Measurements from ENCODE around the gene SLC44A5.

The SLC44A5 gene

DNA sequence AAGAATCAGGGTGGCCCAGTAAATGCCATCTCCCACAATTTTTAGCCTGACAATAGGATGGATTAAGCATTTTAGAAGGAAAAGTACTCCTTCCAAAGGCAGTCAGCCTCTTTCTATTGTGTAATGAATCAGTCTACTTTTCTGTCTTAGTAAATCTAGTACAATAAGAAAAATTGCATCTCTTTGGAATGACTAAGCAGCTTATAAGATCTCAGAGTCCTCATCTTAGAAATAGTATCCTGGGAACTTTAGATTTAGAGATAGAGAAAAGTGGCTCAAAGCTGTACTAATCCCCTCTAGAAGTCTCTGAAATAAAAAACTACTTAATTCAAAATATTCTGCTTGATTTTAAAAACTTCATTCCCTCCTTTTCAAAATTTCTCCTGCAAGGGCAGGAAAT lies 81.4 kb downstream of the SLC44A5 start:
- in situ Hi-C loops (cut with HindIII; ENCODE audit: low sequenced_read_pairs) = no loop called here
- no peak for TF ChIP-seq CTCF (IDR thresholded peaks at IDR 0.05; ENCODE audit: low read depth, low read length)
- no peak for DNase-seq (ENCODE audit: low read depth, low spot score)
- H3K4me3 ChIP-seq (ENCODE audit: low read depth, low read length) = no peak overlapping the region

DNA sequence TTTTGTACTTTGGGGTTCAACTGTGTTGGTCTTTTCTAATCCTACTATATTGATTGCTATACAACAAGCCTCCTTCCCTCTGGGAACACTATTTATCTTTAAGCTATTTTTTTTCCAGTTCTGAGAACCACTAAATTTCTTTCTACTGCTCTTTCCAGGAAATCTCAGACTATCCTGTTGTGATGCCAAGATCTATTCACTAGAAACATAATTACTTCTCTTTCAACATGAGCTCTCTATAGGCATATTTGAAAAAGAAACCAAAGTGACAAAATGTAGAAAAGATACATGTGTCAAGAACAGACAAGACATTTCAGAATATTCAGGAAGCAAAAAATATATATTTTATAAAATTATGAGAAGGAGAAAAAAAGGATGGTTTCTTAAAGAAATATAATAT lies 82.9 kb downstream of the SLC44A5 start:
- no peak overlapping the region for H3K4me3 ChIP-seq (ENCODE audit: low read depth, low read length)
- no peak for TF ChIP-seq CTCF (IDR thresholded peaks at IDR 0.05; ENCODE audit: low read depth, low read length)
- in situ Hi-C loops (cut with HindIII; ENCODE audit: low sequenced_read_pairs) = no loop called here
- DNase-seq (ENCODE audit: low read depth, low spot score) = no peak

DNA sequence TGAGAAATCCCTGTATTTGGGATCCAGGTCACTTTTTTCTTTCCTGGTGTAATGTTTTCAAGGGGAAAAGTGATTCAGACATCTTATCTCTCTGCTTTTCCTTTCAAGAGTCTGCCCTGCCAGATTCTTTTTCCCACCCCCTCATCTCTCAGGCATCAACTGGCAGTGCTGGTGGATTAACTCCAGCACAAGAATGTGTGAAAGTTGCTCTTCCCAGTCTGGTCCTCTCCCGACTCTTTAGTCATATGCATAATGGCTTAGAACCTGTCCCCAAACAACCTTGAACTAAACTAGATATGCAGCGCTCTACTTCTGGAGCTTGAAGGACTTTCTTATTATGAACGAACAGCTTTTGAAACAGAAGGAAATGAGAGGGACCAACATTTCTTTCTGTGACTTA lies 88.5 kb downstream of the SLC44A5 start:
- no peak for TF ChIP-seq CTCF (IDR thresholded peaks at IDR 0.05; ENCODE audit: low read depth, low read length)
- DNase-seq (ENCODE audit: low read depth, low spot score) = peak; percentile 16
- in situ Hi-C loops (cut with HindIII; ENCODE audit: low sequenced_read_pairs) = no loop called here
- H3K4me3 ChIP-seq (ENCODE audit: low read depth, low read length) = no peak overlapping the region

DNA sequence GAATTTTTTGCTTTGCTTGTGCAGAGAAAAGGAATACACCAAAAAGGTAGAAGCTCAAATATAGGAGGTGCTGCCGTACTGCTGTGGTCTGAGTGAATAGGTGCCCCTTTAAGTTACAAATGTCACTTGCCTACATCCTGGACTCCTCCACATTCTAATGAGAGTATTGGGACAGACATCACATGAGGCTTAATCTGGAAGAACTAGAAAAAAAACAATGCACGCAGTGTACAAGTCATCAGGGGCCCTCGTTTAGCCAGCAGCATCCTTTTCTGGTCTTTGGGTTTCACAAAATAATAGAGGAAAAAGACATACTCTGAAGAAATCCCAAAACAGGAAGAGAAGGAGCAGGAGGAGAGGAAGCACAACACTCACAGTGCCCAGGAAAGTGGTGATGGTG lies 89.3 kb downstream of the SLC44A5 start:
- in situ Hi-C loops (cut with HindIII; ENCODE audit: low sequenced_read_pairs) = no loop called here
- TF ChIP-seq CTCF (IDR thresholded peaks at IDR 0.05; ENCODE audit: low read depth, low read length) = no peak
- no peak overlapping the region for H3K4me3 ChIP-seq (ENCODE audit: low read depth, low read length)
- no peak for DNase-seq (ENCODE audit: low read depth, low spot score)

- no peak for TF ChIP-seq CTCF (IDR thresholded peaks at IDR 0.05; ENCODE audit: low read depth, low read length)
- H3K4me3 ChIP-seq (ENCODE audit: low read depth, low read length) = no peak overlapping the region
- in situ Hi-C loops (cut with HindIII; ENCODE audit: low sequenced_read_pairs) = no loop called here
- DNase-seq (ENCODE audit: low read depth, low spot score) = no peak
These were observed 89.9 kb downstream of the SLC44A5 start for GRCh38 chr1:75520862-75521475.

DNA sequence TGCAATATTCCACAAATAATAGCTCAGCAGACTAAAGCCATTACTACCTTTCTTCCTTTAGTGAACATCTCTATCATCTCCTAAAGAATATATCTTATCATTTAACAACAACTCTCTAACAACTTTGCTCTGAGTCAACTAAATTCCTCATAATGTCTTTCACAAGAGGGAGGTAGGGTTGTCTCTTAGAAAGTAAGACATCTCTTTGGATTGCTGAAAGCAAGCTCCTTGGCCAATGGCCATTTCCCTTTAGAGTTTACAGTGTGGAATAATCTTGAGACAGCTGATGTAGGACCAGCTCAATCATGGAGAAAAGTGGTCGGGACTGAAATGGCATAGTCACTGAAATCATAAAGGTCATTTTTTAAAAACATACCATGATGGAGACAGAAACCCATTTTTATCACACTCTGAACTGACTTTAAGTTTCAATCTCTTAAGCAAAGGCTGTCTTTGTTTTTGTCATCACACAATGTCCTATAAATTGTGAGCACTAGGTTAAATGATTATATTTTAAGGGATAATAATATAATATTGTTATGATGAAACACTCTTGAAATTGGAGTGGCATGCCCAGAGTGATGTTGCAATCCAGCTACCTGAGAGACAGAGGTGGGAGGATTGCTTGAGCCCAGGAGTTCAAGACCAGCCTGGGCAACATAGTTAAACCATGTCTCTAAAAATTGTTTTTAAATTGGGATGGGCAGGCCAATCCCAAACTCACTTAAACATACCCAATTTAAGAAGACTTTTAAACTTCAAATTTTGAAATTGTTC lies 91.1 kb downstream of the SLC44A5 start:
- DNase-seq (ENCODE audit: low read depth, low spot score) = no peak
- TF ChIP-seq CTCF (IDR thresholded peaks at IDR 0.05; ENCODE audit: low read depth, low read length) = no peak
- in situ Hi-C loops (cut with HindIII; ENCODE audit: low sequenced_read_pairs) = no loop called here
- H3K4me3 ChIP-seq (ENCODE audit: low read depth, low read length) = no peak overlapping the region

Measured in astrocyte of the spinal cord (primary cell).